HepG2 (cell line): ENCODE data around the gene HSD17B11. TPM values are rescaled to one million over a fixed set of nuclear protein-coding genes. Genes with fewer than 3 reads are reported as not detected.

Experiments
- ATAC-seq: fragments of 200-7000 bp; cut with Tn5 transposase; 3 replicates; pipeline ENCODE4 v1.9.1; 2020; ENCODE audit warnings: mild to moderate bottlenecking, moderate library complexity
- BruUV-seq: library from RNA; stranded (reverse); fragments of 400-500 nt; replicated peaks from 2 replicates; lab custom pipeline; 2021; lab: Mats Ljungman, UMichigan
- CTCF ChIA-PET: fragments of 300-600 bp; formaldehyde crosslinking; extraction: SDS; loops from one replicate; lab custom pipeline; 2021; ENCODE audit warnings: low total read pairs, inconsistent platforms, low intra/inter-chr PET ratio; lab: Yijun Ruan, JAX
- POLR2A ChIA-PET: fragments of 350-600 bp; sonication (Branson Sonifier 250); formaldehyde crosslinking; loops from one replicate; lab custom pipeline; 2020; ENCODE audit warnings: antibody characterized with exemption, inconsistent platforms; lab: Yijun Ruan, JAX
- DNase-seq: peaks from one replicate; pipeline ENCODE4 v3.0.0-alpha.2; 2015; ENCODE audit warnings: low spot score
- FAIRE-seq: peaks from 3 replicates; lab custom pipeline; 2011; peaks lifted over from hg19 to GRCh38; lab: Jason Lieb, UNC
- H2AFZ ChIP-seq: one replicate; pipeline ENCODE4 v1.6.1; 2011; ENCODE audit warnings: low read length, inconsistent platforms
- H3K27ac ChIP-seq: fragments of 300-600 bp; 3 replicates; pipeline ENCODE4 v1.8.0; 2011; ENCODE audit warnings: mixed run types, mild to moderate bottlenecking, mixed read lengths, low read length, inconsistent platforms; ENCODE audit not compliant: insufficient read depth; ENCODE audit errors: extremely low read length
- H3K27me3 ChIP-seq, 2 experiments: fragments of 200-600 bp in 1 of 2; 2 replicates in 1 of 2; 3 replicates in 1 of 2; pipeline versions ENCODE4 v1.6.0 to v1.8.0; 2011; ENCODE audit warnings: low read length in 2 of 2, mild to moderate bottlenecking in 2 of 2, moderate library complexity in 2 of 2, inconsistent platforms in 1 of 2; ENCODE audit not compliant: insufficient read depth in 2 of 2, control insufficient read depth in 1 of 2
- H3K36me3 ChIP-seq, 2 experiments: fragments of 200-600 bp in 1 of 2; replicated peaks in 1 of 2; 2 replicates in 1 of 2; 3 replicates in 1 of 2; pipeline versions ENCODE4 v1.5.1 to v1.8.0; 2011; ENCODE audit warnings: low read length in 2 of 2, inconsistent platforms in 1 of 2; ENCODE audit not compliant: insufficient read depth in 2 of 2, control insufficient read depth in 1 of 2
- H3K4me1 ChIP-seq: 2 replicates; pipeline ENCODE4 v1.5.1; 2012; ENCODE audit warnings: low read length, inconsistent platforms; ENCODE audit not compliant: insufficient read depth
- H3K4me2 ChIP-seq: 2 replicates; pipeline ENCODE4 v1.6.0; 2011; ENCODE audit warnings: low read depth, low read length, inconsistent platforms
- H3K4me3 ChIP-seq, 3 experiments: fragments of 200-600 bp in 1 of 3; sonication (generic), shearing (Covaris generic) in 1 of 3; replicated peaks in 1 of 3; 2 replicates each; pipeline ENCODE4 v1.5.1; 2011 to 2016; ENCODE audit warnings: low read length in 3 of 3, inconsistent platforms in 2 of 3, low read depth in 2 of 3, mild to moderate bottlenecking in 2 of 3, control low read depth in 1 of 3, mixed read lengths in 1 of 3; ENCODE audit not compliant: insufficient read depth in 1 of 3
- H3K79me2 ChIP-seq: one replicate; pipeline ENCODE4 v1.6.1; 2011; ENCODE audit warnings: low read length, inconsistent platforms; ENCODE audit not compliant: insufficient read depth
- H3K9ac ChIP-seq: 2 replicates; pipeline ENCODE4 v1.6.0; 2011; ENCODE audit warnings: mild to moderate bottlenecking, low read depth, low read length, inconsistent platforms; ENCODE audit not compliant: insufficient read depth
- H3K9me3 ChIP-seq: 2 replicates; pipeline ENCODE4 v1.5.1; 2012; ENCODE audit warnings: mild to moderate bottlenecking, low read length
- H4K20me1 ChIP-seq: 2 replicates; pipeline ENCODE4 v1.6.0; 2011; ENCODE audit warnings: inconsistent platforms, mild to moderate bottlenecking, low read length, moderate library complexity; ENCODE audit not compliant: insufficient read depth
- CEBPG ChIP-seq: IDR thresholded peaks from 2 replicates; pipeline ENCODE4 v1.6.1; 2016
- CSRNP2 ChIP-seq: sonication (generic); formaldehyde crosslinking; conservative IDR thresholded peaks from 2 replicates; pipeline ENCODE4 v1.8.0; 2022; ENCODE audit warnings: low read depth, missing genetic modification reagents
- DPF2 ChIP-seq: sonication (generic); formaldehyde crosslinking; IDR thresholded peaks from 2 replicates; pipeline ENCODE4 v1.4.0; 2020; ENCODE audit warnings: mild to moderate bottlenecking, low read depth, missing genetic modification reagents, borderline replicate concordance
- RAD21 ChIP-seq: fragments of 450-650 bp; formaldehyde crosslinking; IDR thresholded peaks from 2 replicates; pipeline ENCODE4 v1.5.0; 2020; ENCODE audit warnings: mild to moderate bottlenecking
- SMC3 ChIP-seq: IDR thresholded peaks from 2 replicates; pipeline ENCODE4 v1.6.1; 2011; ENCODE audit warnings: low read length, improper control_type of control experiment
- STAG1 ChIP-seq: sonication (generic); formaldehyde crosslinking; IDR thresholded peaks from 2 replicates; pipeline ENCODE4 v1.4.0; 2020; ENCODE audit warnings: missing genetic modification reagents
- ZNF230 ChIP-seq: sonication (generic); formaldehyde crosslinking; IDR thresholded peaks from 2 replicates; pipeline ENCODE4 v1.4.0; 2020; ENCODE audit warnings: mild to moderate bottlenecking, missing genetic modification reagents
- ZNF557 ChIP-seq: sonication (generic); formaldehyde crosslinking; IDR thresholded peaks from 2 replicates; pipeline ENCODE4 v1.4.0; 2020; ENCODE audit warnings: missing genetic modification reagents
- ZNF652 ChIP-seq: IDR thresholded peaks from 2 replicates; pipeline ENCODE4 v1.6.1; 2016; ENCODE audit warnings: low read depth, borderline replicate concordance
- ZNF740 ChIP-seq: sonication (generic); formaldehyde crosslinking; IDR thresholded peaks from 2 replicates; pipeline ENCODE4 v1.4.0; 2020; ENCODE audit warnings: missing genetic modification reagents
- WGBS: methylation state at CpG from one replicate; pipeline ENCODE4 v1.1.6; 2017; ENCODE audit warnings: low lambda C conversion rate; 5-methylcytosine and 5-hydroxymethylcytosine counted together
- in situ Hi-C: cut with HindIII; loops from 2 replicates; pipeline ENCODE4 v1.10.0; 2017; ENCODE audit warnings: low pct_unique_long_range_greater_than_20kb; ENCODE audit not compliant: extremely low pct_ligation_motif_present
- intact Hi-C: fragments of 100-400 bp; cut with micrococcal nuclease; formaldehyde crosslinking; loops from one replicate; pipeline ENCODE4 v1.10.0; 2022; ENCODE audit not compliant: unreplicated experiment
- polyA plus RNA-seq, 8 experiments: library from polyadenylated mRNA; depleted of rRNA in 3 of 8; stranded (reverse) in 7 of 8; unstranded in 1 of 8; fragments of >200 nt; fragmentation: Illumina TruSeq in 4 of 8; extraction: Trizol in 4 of 8; gene quantifications; 2 replicates each; pipeline versions ENCODE4 v1.2.1 to v1.2.3, GENCODE V29; 2011 to 2016; ENCODE audit warnings: low read depth in 4 of 8, missing spikeins in 1 of 8, mixed read lengths in 1 of 8; ENCODE audit not compliant: insufficient read depth in 1 of 8
- total RNA-seq, 5 experiments: library from RNA; depleted of rRNA; stranded (reverse); fragments of >200 nt; fragmentation: Illumina TruSeq; extraction: Trizol; gene quantifications; 2 replicates each; pipeline ENCODE4 v1.2.3, GENCODE V29; 2016; ENCODE audit warnings: low read depth in 1 of 5
- TF ChIP-seq, protein P1 (sequence below): sonication (generic); formaldehyde crosslinking; IDR thresholded peaks from 2 replicates; pipeline ENCODE4 v1.4.0; 2020; ENCODE audit warnings: missing genetic modification reagents
- TF ChIP-seq, protein P2 (sequence below): sonication (generic); formaldehyde crosslinking; IDR thresholded peaks from 2 replicates; pipeline ENCODE4 v1.5.0; 2020; ENCODE audit warnings: mild to moderate bottlenecking, missing genetic modification reagents, moderate library complexity

HSD17B11 gene
- total and polyA plus RNA-seq, 2 of the 13 experiments (the other 11 are each of a cell fraction or from before 2014, with no cell fraction given), result 121 to 158 TPM

- ChIA-PET CTCF (interaction anchor here (1.3 to 2.3 kb wide), 2 partner anchors 84 to 112 kb away, joined by 3 to 19 read pairs; no protein-coding TSS in a partner anchor), POLR2A (no interaction called here)
- Histone ChIP-seq H3K27me3 (no peaks in the 10 kb centered on the region), H3K36me3 (peaks cover 11 to 40% of the 10 kb centered on the region in 2 experiments), H3K4me1 (no peaks in the 10 kb centered on the region), H3K9ac (no peak overlapping the region), H3K4me2 (no peak overlapping the region), H3K79me2 (no peaks in the 10 kb centered on the region)
- BruUV-seq, result TSS peak; percentile 38
- DNase-seq, result peak; percentile 29
- in situ Hi-C loops, result no loop called here
- 71% methylated on average over 3 of the region's 3 CpGs for WGBS
- TF ChIP-seq ZNF557 (CRISPR knock-in tag) (no peak), STAG1 (CRISPR knock-in tag) (peak; percentile 80), ZNF740 (CRISPR knock-in tag) (peak; percentile 85), ZNF652 (CRISPR knock-in tag) (no peak), SMC3 (peak; percentile 18; the same call in 1 of the 2 replicates), ZNF230 (CRISPR knock-in tag) (no peak), DPF2 (no peak), RAD21 (peak; percentile 36; the same call in 1 of the 2 replicates), CEBPG (CRISPR knock-in tag) (0 out of 2 replicates have a peak, but pooled peaks have one; percentile 39), CSRNP2 (CRISPR knock-in tag) (no peak)
- TF ChIP-seq, protein P1, sequence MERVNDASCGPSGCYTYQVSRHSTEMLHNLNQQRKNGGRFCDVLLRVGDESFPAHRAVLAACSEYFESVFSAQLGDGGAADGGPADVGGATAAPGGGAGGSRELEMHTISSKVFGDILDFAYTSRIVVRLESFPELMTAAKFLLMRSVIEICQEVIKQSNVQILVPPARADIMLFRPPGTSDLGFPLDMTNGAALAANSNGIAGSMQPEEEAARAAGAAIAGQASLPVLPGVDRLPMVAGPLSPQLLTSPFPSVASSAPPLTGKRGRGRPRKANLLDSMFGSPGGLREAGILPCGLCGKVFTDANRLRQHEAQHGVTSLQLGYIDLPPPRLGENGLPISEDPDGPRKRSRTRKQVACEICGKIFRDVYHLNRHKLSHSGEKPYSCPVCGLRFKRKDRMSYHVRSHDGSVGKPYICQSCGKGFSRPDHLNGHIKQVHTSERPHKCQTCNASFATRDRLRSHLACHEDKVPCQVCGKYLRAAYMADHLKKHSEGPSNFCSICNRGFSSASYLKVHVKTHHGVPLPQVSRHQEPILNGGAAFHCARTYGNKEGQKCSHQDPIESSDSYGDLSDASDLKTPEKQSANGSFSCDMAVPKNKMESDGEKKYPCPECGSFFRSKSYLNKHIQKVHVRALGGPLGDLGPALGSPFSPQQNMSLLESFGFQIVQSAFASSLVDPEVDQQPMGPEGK (CRISPR knock-in tag), result peak; percentile 49; the same call in 1 of the 2 replicates
- TF ChIP-seq, protein P2, sequence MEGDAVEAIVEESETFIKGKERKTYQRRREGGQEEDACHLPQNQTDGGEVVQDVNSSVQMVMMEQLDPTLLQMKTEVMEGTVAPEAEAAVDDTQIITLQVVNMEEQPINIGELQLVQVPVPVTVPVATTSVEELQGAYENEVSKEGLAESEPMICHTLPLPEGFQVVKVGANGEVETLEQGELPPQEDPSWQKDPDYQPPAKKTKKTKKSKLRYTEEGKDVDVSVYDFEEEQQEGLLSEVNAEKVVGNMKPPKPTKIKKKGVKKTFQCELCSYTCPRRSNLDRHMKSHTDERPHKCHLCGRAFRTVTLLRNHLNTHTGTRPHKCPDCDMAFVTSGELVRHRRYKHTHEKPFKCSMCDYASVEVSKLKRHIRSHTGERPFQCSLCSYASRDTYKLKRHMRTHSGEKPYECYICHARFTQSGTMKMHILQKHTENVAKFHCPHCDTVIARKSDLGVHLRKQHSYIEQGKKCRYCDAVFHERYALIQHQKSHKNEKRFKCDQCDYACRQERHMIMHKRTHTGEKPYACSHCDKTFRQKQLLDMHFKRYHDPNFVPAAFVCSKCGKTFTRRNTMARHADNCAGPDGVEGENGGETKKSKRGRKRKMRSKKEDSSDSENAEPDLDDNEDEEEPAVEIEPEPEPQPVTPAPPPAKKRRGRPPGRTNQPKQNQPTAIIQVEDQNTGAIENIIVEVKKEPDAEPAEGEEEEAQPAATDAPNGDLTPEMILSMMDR, result peak; percentile 65
- TF ChIP-seq, all 625 proteins: peak for 7
- intact Hi-C loops, result loop anchor here (5.0 kb wide), 2 partner anchors 81 to 114 kb away; no protein-coding TSS in a partner anchor
- FAIRE-seq (no peak), ATAC-seq (peak; percentile 80)
- Histone ChIP-seq H4K20me1 (no peaks in the 10 kb centered on the region), H3K27ac (no peak overlapping the region), H3K9me3 (no peaks in the 10 kb centered on the region), H2AFZ (no peak overlapping the region), H3K4me3 (no peak overlapping the region)
Measured at GRCh38 chr4:87353592-87353991, 37.4 kb downstream of the HSD17B11 start.
